Prostate gland (tissue), 2 donors: Measurements from ENCODE around the gene TADA2A.

Source experiments
- POLR2A ChIP-seq: fragments of 450-650 bp; IDR thresholded peaks from one replicate; pipeline ENCODE4 v1.6.1; 2016; ENCODE audit warnings: antibody characterized with exemption, mild to moderate bottlenecking
- POLR2AphosphoS5 ChIP-seq: sonication (generic); formaldehyde crosslinking; IDR thresholded peaks from one replicate; pipeline ENCODE4 v1.6.1; 2017; ENCODE audit warnings: antibody characterized with exemption
- TF ChIP-seq, protein P1 (sequence below), 4 experiments: fragments of 200-600 bp in 2 of 4; fragments of 450-650 bp in 2 of 4; sonication (generic) in 2 of 4; IDR thresholded peaks; 1 replicate in 3 of 4; 2 replicates in 1 of 4; pipeline ENCODE4 v1.5.1; 2016 to 2019; ENCODE audit warnings: antibody characterized with exemption in 4 of 4, mild to moderate bottlenecking in 2 of 4, moderate library complexity in 2 of 4

GRCh38 chr17:37500378-37500777 lies 93.7 kb downstream of the TADA2A start:
- TF ChIP-seq, protein P1, sequence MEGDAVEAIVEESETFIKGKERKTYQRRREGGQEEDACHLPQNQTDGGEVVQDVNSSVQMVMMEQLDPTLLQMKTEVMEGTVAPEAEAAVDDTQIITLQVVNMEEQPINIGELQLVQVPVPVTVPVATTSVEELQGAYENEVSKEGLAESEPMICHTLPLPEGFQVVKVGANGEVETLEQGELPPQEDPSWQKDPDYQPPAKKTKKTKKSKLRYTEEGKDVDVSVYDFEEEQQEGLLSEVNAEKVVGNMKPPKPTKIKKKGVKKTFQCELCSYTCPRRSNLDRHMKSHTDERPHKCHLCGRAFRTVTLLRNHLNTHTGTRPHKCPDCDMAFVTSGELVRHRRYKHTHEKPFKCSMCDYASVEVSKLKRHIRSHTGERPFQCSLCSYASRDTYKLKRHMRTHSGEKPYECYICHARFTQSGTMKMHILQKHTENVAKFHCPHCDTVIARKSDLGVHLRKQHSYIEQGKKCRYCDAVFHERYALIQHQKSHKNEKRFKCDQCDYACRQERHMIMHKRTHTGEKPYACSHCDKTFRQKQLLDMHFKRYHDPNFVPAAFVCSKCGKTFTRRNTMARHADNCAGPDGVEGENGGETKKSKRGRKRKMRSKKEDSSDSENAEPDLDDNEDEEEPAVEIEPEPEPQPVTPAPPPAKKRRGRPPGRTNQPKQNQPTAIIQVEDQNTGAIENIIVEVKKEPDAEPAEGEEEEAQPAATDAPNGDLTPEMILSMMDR (IDR thresholded peaks at IDR 0.05): no peak
- TF ChIP-seq POLR2AphosphoS5 (no peak), POLR2A (no peak)
